Measurements from ENCODE around the gene SH3RF3.
"Not testable (repeated sequence)": the region's sequence is repeated elsewhere in the genome, so short reads cannot be mapped to it uniquely, and the experiment has no call there.

SH3RF3 gene

GRCh38 chr2:109128616-109129355 is at the start of gene SH3RF3:
Gene SH3RF3 (plus strand): TSS chr2:109129205.
- DNase-seq = peak; percentile 13

- no peak for DNase-seq
Observed at GRCh38 chr2:109079590-109079989, 49.4 kb upstream of the SH3RF3 start.

GRCh38 chr2:109080109-109080508 is 48.9 kb upstream of the SH3RF3 start:
- no peak for DNase-seq

- no peak for DNase-seq
Observed at GRCh38 chr2:109080757-109081156, 48.2 kb upstream of the SH3RF3 start.

GRCh38 chr2:109081374-109081773 is 47.6 kb upstream of the SH3RF3 start:
- DNase-seq = no peak

GRCh38 chr2:109083771-109084170 is 45.2 kb upstream of the SH3RF3 start:
- no peak for DNase-seq

GRCh38 chr2:109084341-109084740 is 44.7 kb upstream of the SH3RF3 start:
- DNase-seq = no peak

GRCh38 chr2:109085912-109086742 is 42.9 kb upstream of the SH3RF3 start:
- no peak for DNase-seq

- DNase-seq = no peak
Observed at GRCh38 chr2:109086743-109087020, 42.3 kb upstream of the SH3RF3 start.

GRCh38 chr2:109087055-109087663 is 41.8 kb upstream of the SH3RF3 start:
- no peak for DNase-seq

- no peak for DNase-seq
Observed at GRCh38 chr2:109089602-109090300, 39.3 kb upstream of the SH3RF3 start.

- no peak for DNase-seq
Observed at GRCh38 chr2:109091526-109091925, 37.5 kb upstream of the SH3RF3 start.

- no peak for DNase-seq
Observed at GRCh38 chr2:109094144-109094543, 34.9 kb upstream of the SH3RF3 start.

- no peak for DNase-seq
Observed at GRCh38 chr2:109098251-109098920, 30.6 kb upstream of the SH3RF3 start.

GRCh38 chr2:109098921-109099273 is 30.1 kb upstream of the SH3RF3 start:
- DNase-seq = no peak

- DNase-seq = no peak
Observed at GRCh38 chr2:109102588-109103233, 26.3 kb upstream of the SH3RF3 start.

GRCh38 chr2:109105113-109105512 is 23.9 kb upstream of the SH3RF3 start:
- DNase-seq = no peak

GRCh38 chr2:109108740-109109139 is 20.3 kb upstream of the SH3RF3 start:
- DNase-seq = no peak

GRCh38 chr2:109109342-109109741 is 19.7 kb upstream of the SH3RF3 start:
- DNase-seq = no peak

- no peak for DNase-seq
Observed at GRCh38 chr2:109110170-109110569, 18.8 kb upstream of the SH3RF3 start.

- DNase-seq = not testable (repeated sequence)
Observed at GRCh38 chr2:109117181-109117580, 11.8 kb upstream of the SH3RF3 start.

GRCh38 chr2:109117780-109118179 is 11.2 kb upstream of the SH3RF3 start:
- DNase-seq = no peak

Measured in activated CD4-positive, alpha-beta T cell treated with anti-CD3 and anti-CD28 coated beads, Interleukin-2, amount 50 U/mL, for 1 hour (primary cell).